HPDE6-E6E7 (cell line): ENCODE measurements around the gene EMID1.

ENCODE experiments used
- DNase-seq: peaks from one replicate; pipeline ENCODE4 v3.0.0; 2011; ENCODE audit warnings: missing footprints; ENCODE audit errors: extremely low spot score

EMID1 gene

GRCh38 chr22:29205594-29206371, at the start of gene EMID1:
TSS of gene EMID1 (plus strand) at chr22:29205896. CDS start at chr22:29206039, 143 bp downstream.
- DNase-seq, result no peak

GRCh38 chr22:29155966-29156365, 49.7 kb upstream of the EMID1 start:
- DNase-seq, result no peak

- no peak for DNase-seq
Observed at GRCh38 chr22:29156507-29156906, 49.2 kb upstream of the EMID1 start.

GRCh38 chr22:29157759-29158535, 47.7 kb upstream of the EMID1 start:
- no peak for DNase-seq

- no peak for DNase-seq
Observed at GRCh38 chr22:29158546-29158945, 47.1 kb upstream of the EMID1 start.

GRCh38 chr22:29163808-29164207, 41.9 kb upstream of the EMID1 start:
- no peak for DNase-seq

- DNase-seq, result no peak
Observed at GRCh38 chr22:29165321-29166060, 40.2 kb upstream of the EMID1 start.

GRCh38 chr22:29166180-29166579, 39.5 kb upstream of the EMID1 start:
- DNase-seq, result no peak

- DNase-seq, result no peak
Observed at GRCh38 chr22:29167032-29167911, 38.4 kb upstream of the EMID1 start.

GRCh38 chr22:29171721-29172120, 34.0 kb upstream of the EMID1 start:
- no peak for DNase-seq

GRCh38 chr22:29172216-29172615, 33.5 kb upstream of the EMID1 start:
- no peak for DNase-seq

GRCh38 chr22:29175312-29175835, 30.3 kb upstream of the EMID1 start:
- DNase-seq, result no peak

- no peak for DNase-seq
Observed at GRCh38 chr22:29183971-29184848, 21.5 kb upstream of the EMID1 start.

GRCh38 chr22:29184849-29185490, 20.7 kb upstream of the EMID1 start:
- DNase-seq, result no peak

- DNase-seq, result no peak
Observed at GRCh38 chr22:29186302-29186701, 19.4 kb upstream of the EMID1 start.

GRCh38 chr22:29187831-29188230, 17.9 kb upstream of the EMID1 start:
- DNase-seq, result no peak

- DNase-seq, result no peak
Observed at GRCh38 chr22:29190051-29190450, 15.6 kb upstream of the EMID1 start.

- DNase-seq, result no peak
Observed at GRCh38 chr22:29190918-29191317, 14.8 kb upstream of the EMID1 start.

GRCh38 chr22:29193021-29193420, 12.7 kb upstream of the EMID1 start:
- no peak for DNase-seq

- no peak for DNase-seq
Observed at GRCh38 chr22:29194184-29194583, 11.5 kb upstream of the EMID1 start.
